K562 (cell line): ENCODE results near the gene SUMF2. TPM values are rescaled to one million over a fixed set of nuclear protein-coding genes. Genes with fewer than 3 reads are reported as not detected.

Source experiments
- ATAC-seq: fragments of 200-7000 bp; cut with Tn5 transposase; 3 replicates; pipeline ENCODE4 v1.9.1; 2020; ENCODE audit warnings: moderate library complexity
- BruUV-seq: library from RNA; stranded (reverse); fragments of 400-500 nt; replicated peaks from 2 replicates; lab custom pipeline; 2021; lab: Mats Ljungman, UMichigan
- CTCF ChIA-PET: fragments of 300-600 bp; formaldehyde crosslinking; extraction: SDS; loops from one replicate; lab custom pipeline; 2021; ENCODE audit warnings: low intra/inter-chr PET ratio; lab: Yijun Ruan, JAX
- POLR2A ChIA-PET: fragments of 300-600, 350-650 bp; sonication (Branson Sonifier 250); formaldehyde crosslinking; extraction: SDS; loops from one replicate; lab custom pipeline; 2021; ENCODE audit warnings: antibody characterized with exemption, inconsistent platforms; lab: Yijun Ruan, JAX
- DNase-seq, 4 experiments: peaks; one replicate each; pipeline versions ENCODE4 v3.0.0 to v3.0.0-alpha.2; 2011 to 2018; ENCODE audit warnings: low spot score in 3 of 4, mixed read lengths in 3 of 4; ENCODE audit errors: extremely low read depth in 1 of 4
- FAIRE-seq: peaks from 2 replicates; lab custom pipeline; 2011; peaks lifted over from hg19 to GRCh38; lab: Jason Lieb, UNC
- H2AFZ ChIP-seq: 2 replicates; pipeline ENCODE4 v1.6.0; 2011; ENCODE audit warnings: low read depth, low read length, control low read depth, inconsistent platforms
- H3K27ac ChIP-seq: fragments of 200-600 bp; 3 replicates; pipeline ENCODE4 v1.8.0; 2011; ENCODE audit warnings: low read depth, mild to moderate bottlenecking, control low read depth, inconsistent platforms, low read length, moderate library complexity, mixed read lengths; ENCODE audit errors: extremely low read depth
- H3K27me3 ChIP-seq, 2 experiments: fragments of 300-600 bp in 1 of 2; 2 replicates in 1 of 2; 3 replicates in 1 of 2; pipeline versions ENCODE4 v1.6.0 to v1.8.0; 2011; ENCODE audit warnings: inconsistent platforms in 2 of 2, low read length in 2 of 2, mild to moderate bottlenecking in 1 of 2, mixed read lengths in 1 of 2, moderate library complexity in 1 of 2; ENCODE audit not compliant: control insufficient read depth in 2 of 2, insufficient read depth in 2 of 2
- H3K36me3 ChIP-seq: fragments of 300-600 bp; 3 replicates; pipeline ENCODE4 v1.8.0; 2011; ENCODE audit warnings: mild to moderate bottlenecking, low read length, inconsistent platforms; ENCODE audit not compliant: control insufficient read depth, insufficient read depth
- H3K4me1 ChIP-seq, 2 experiments: fragments of 200-600 bp in 1 of 2; replicated peaks in 1 of 2; 2 replicates in 1 of 2; 3 replicates in 1 of 2; pipeline versions ENCODE4 v1.5.1 to v1.8.0; 2011; ENCODE audit warnings: inconsistent platforms in 2 of 2, low read length in 2 of 2, mild to moderate bottlenecking in 1 of 2, mixed read lengths in 1 of 2, moderate library complexity in 1 of 2; ENCODE audit not compliant: control insufficient read depth in 2 of 2, insufficient read depth in 2 of 2
- H3K4me2 ChIP-seq: 2 replicates; pipeline ENCODE4 v1.6.1; 2011; ENCODE audit warnings: low read length, control low read depth, inconsistent platforms, mixed read lengths; ENCODE audit not compliant: insufficient read depth
- H3K4me3 ChIP-seq: fragments of 200-600 bp; sonication (generic), shearing (Covaris generic); 2 replicates; pipeline ENCODE4 v1.5.1; 2016; ENCODE audit warnings: control low read depth, inconsistent platforms
- H3K79me2 ChIP-seq: fragments of 200-600 bp; 3 replicates; pipeline ENCODE4 v1.8.0; 2011; ENCODE audit warnings: low read length, inconsistent platforms; ENCODE audit not compliant: control insufficient read depth, insufficient read depth
- H3K9ac ChIP-seq, 2 experiments: 2 replicates each; pipeline versions ENCODE4 v1.6.0 to v1.6.1; 2011; ENCODE audit warnings: low read depth in 2 of 2, low read length in 2 of 2, control low read depth in 1 of 2, inconsistent platforms in 1 of 2, mild to moderate bottlenecking in 1 of 2, mixed read lengths in 1 of 2; ENCODE audit not compliant: insufficient read depth in 1 of 2
- H3K9me1 ChIP-seq: one replicate; pipeline ENCODE4 v1.6.0; 2011; ENCODE audit warnings: inconsistent platforms, mild to moderate bottlenecking, low read length, moderate library complexity; ENCODE audit not compliant: control insufficient read depth, insufficient read depth
- H3K9me3 ChIP-seq: replicated peaks from 2 replicates; pipeline ENCODE4 v1.5.1; 2011; ENCODE audit warnings: low read depth, low read length, inconsistent platforms; ENCODE audit not compliant: control insufficient read depth, insufficient read depth
- H4K20me1 ChIP-seq: replicated peaks from 2 replicates; pipeline ENCODE4 v1.6.1; 2011; ENCODE audit warnings: low read length, inconsistent platforms, mixed read lengths; ENCODE audit not compliant: control insufficient read depth, insufficient read depth
- CXXC5 ChIP-seq: fragments of 250-450 bp; sonication (Bioruptor Pico); IDR thresholded peaks from 2 replicates; pipeline ENCODE4 v1.8.0; 2022; ENCODE audit warnings: inconsistent platforms, mild to moderate bottlenecking, moderate library complexity
- GTF2A2 ChIP-seq: IDR thresholded peaks from 2 replicates; pipeline ENCODE4 v1.6.1; 2016; ENCODE audit warnings: mild to moderate bottlenecking, missing genetic modification characterization, missing compliant biosample characterization
- HDAC3 ChIP-seq: fragments of 450-650 bp; IDR thresholded peaks from 2 replicates; pipeline ENCODE4 v1.6.1; 2018; ENCODE audit warnings: borderline replicate concordance, mild to moderate bottlenecking, moderate library complexity; ENCODE audit not compliant: partially characterized antibody
- MXI1 ChIP-seq: IDR thresholded peaks from 2 replicates; pipeline ENCODE4 v1.6.1; 2011; ENCODE audit warnings: low read depth, mild to moderate bottlenecking, improper control_type of control experiment, low read length
- MYBL2 ChIP-seq, 2 experiments: fragments of 450-650 bp in 1 of 2; sonication (generic) in 1 of 2; formaldehyde crosslinking in 1 of 2; IDR thresholded peaks; 2 replicates each; pipeline versions ENCODE4 v1.6.1 to v1.8.1; 2017 to 2022; ENCODE audit warnings: borderline replicate concordance in 1 of 2, inconsistent platforms in 1 of 2, low read depth in 1 of 2, mild to moderate bottlenecking in 1 of 2, missing genetic modification reagents in 1 of 2, moderate library complexity in 1 of 2
- NBN ChIP-seq: fragments of 450-650 bp; IDR thresholded peaks from 2 replicates; pipeline ENCODE4 v1.6.1; 2016; ENCODE audit warnings: low read depth, mild to moderate bottlenecking
- PBX2 ChIP-seq, 2 experiments: IDR thresholded peaks in 1 of 2; conservative IDR thresholded peaks in 1 of 2; 2 replicates each; pipeline ENCODE4 v1.6.1; 2016; ENCODE audit warnings: low read depth in 2 of 2, mild to moderate bottlenecking in 1 of 2, missing compliant biosample characterization in 1 of 2, missing genetic modification characterization in 1 of 2, moderate library complexity in 1 of 2
- PYGO2 ChIP-seq: fragments of 450-650 bp; IDR thresholded peaks from 2 replicates; pipeline ENCODE4 v1.6.1; 2016; ENCODE audit warnings: mild to moderate bottlenecking, missing genetic modification characterization, moderate library complexity, missing compliant biosample characterization
- TRIM24 ChIP-seq, 2 experiments: fragments of 450-650 bp; IDR thresholded peaks; 2 replicates each; pipeline ENCODE4 v1.6.1; 2016
- ZNF217 ChIP-seq: sonication (generic); formaldehyde crosslinking; IDR thresholded peaks from 2 replicates; pipeline ENCODE4 v1.8.0; 2022; ENCODE audit warnings: mild to moderate bottlenecking, missing genetic modification reagents
- ZNF561 ChIP-seq: fragments of 450-650 bp; formaldehyde crosslinking; conservative IDR thresholded peaks from 2 replicates; pipeline ENCODE4 v1.4.0; 2020; ENCODE audit warnings: mild to moderate bottlenecking, moderate library complexity
- ZSCAN29 ChIP-seq: fragments of 450-650 bp; IDR thresholded peaks from 2 replicates; pipeline ENCODE4 v1.6.1; 2017
- ZZZ3 ChIP-seq: fragments of 450-650 bp; IDR thresholded peaks from 2 replicates; pipeline ENCODE4 v1.6.1; 2016; ENCODE audit warnings: antibody characterized with exemption, mild to moderate bottlenecking, moderate library complexity
- WGBS: fragments of 100-300 bp; shearing (Covaris generic); methylation state at CpG from one replicate; pipeline ENCODE4 v1.1.6; 2016; ENCODE audit warnings: low coverage, mixed read lengths; ENCODE audit not compliant: insufficient coverage; ENCODE audit errors: missing lambda C conversion rate; 5-methylcytosine and 5-hydroxymethylcytosine counted together
- in situ Hi-C: fragments of 300-500 bp; cut with MboI; formaldehyde crosslinking; loops from 4 replicates; pipeline ENCODE4 v1.15.0; 2018; ENCODE audit warnings: inconsistent platforms, mixed read lengths
- intact Hi-C: fragments of 100-400 bp; cut with micrococcal nuclease; formaldehyde crosslinking; loops from 2 replicates; pipeline ENCODE4 v1.14.2; 2022
- polyA plus RNA-seq, 8 experiments: library from polyadenylated mRNA; depleted of rRNA in 4 of 8; stranded (reverse) in 5 of 8; unstranded in 3 of 8; fragments of >200 nt; fragmentation: Nextera tagmentation in 2 of 8; fragmentation: Illumina TruSeq in 1 of 8; extraction: Ambion mirVana in 2 of 8; extraction: Trizol in 1 of 8; gene quantifications; 2 replicates each; pipeline versions ENCODE4 v1.2.1 to v1.2.3, GENCODE V29; 2011 to 2014; ENCODE audit warnings: inconsistent platforms in 1 of 8, missing spikeins in 1 of 8
- total RNA-seq, 7 experiments: library from RNA; depleted of rRNA in 6 of 7; stranded (reverse); fragments of >200 nt in 6 of 7; fragmentation: Illumina TruSeq in 2 of 7; extraction: Trizol in 2 of 7; gene quantifications; 2 replicates each; pipeline versions ENCODE4 v1.2.1 to v1.2.3, GENCODE V29; 2011 to 2021; ENCODE audit warnings: low replicate concordance in 1 of 7
- TF ChIP-seq, protein P1 (sequence below): fragments of 200-800 bp; sonication (Bioruptor generic); IDR thresholded peaks from 2 replicates; pipeline ENCODE4 v1.6.1; 2016; ENCODE audit warnings: missing genetic modification characterization, missing compliant biosample characterization

SUMF2 gene
- total and polyA plus RNA-seq, 9 of the 15 experiments (the other 6 are each of a cell fraction or from before 2014, with no cell fraction given), result 39.0 to 113 (median 67.7) TPM

- H3K4me3 ChIP-seq, result no peak overlapping the region
- intact Hi-C loops, result no loop called here
- 13% methylated on average over 6 of the region's 7 CpGs for WGBS
- no peaks in the 10 kb centered on the region for H3K79me2 ChIP-seq
- ATAC-seq, result no peak; the same call in 2 of the 3 replicates
- in situ Hi-C loops, result no loop called here
- no peak overlapping the region for H3K4me2 ChIP-seq
- H3K9me3 ChIP-seq, result no peaks in the 10 kb centered on the region
- no peaks in the 10 kb centered on the region; a peak in 1 of 5 replicates for H3K4me1 ChIP-seq
- DNase-seq, result no peak
- CTCF ChIA-PET, result no interaction called here
- no peak overlapping the region for H3K27ac ChIP-seq
- H4K20me1 ChIP-seq, result no peaks in the 10 kb centered on the region
- FAIRE-seq, result no peak
- H2AFZ ChIP-seq, result no peak overlapping the region
- no peak overlapping the region for H3K9ac ChIP-seq
- no peaks in the 10 kb centered on the region for H3K36me3 ChIP-seq
- POLR2A ChIA-PET, result interaction anchor here (1.0 to 1.2 kb wide), 2 partner anchors 21 to 33 kb away, joined by 3 to 6 read pairs; partner anchors contain the start of gene CHCHD2
- H3K9me1 ChIP-seq, result no peaks in the 10 kb centered on the region
- no peaks in the 10 kb centered on the region for H3K27me3 ChIP-seq
- no TSS peak for BruUV-seq
- TF ChIP-seq NBN (no peak), HDAC3 (no peak), ZNF217 (no peak), PYGO2 (tag) (no peak), PBX2 (CRISPR knock-in tag; IDR thresholded peaks at IDR 0.05; ENCODE audit: low read depth) (no peak), PBX2 (tag; conservative IDR thresholded peaks at IDR 0.05; ENCODE audit: low read depth) (no peak), TRIM24 (IDR thresholded peaks at IDR 0.05) (no peak), MYBL2 (IDR thresholded peaks at IDR 0.05; ENCODE audit: low read depth) (no peak), MYBL2 (CRISPR knock-in tag; IDR thresholded peaks at IDR 0.05; ENCODE audit: borderline replicate concordance) (no peak), ZZZ3 (no peak), ZSCAN29 (no peak), ZNF561 (CRISPR knock-in tag) (no peak), CXXC5 (CRISPR knock-in tag) (no peak), GTF2A2 (tag) (no peak), MXI1 (no peak)
- TF ChIP-seq, protein P1, sequence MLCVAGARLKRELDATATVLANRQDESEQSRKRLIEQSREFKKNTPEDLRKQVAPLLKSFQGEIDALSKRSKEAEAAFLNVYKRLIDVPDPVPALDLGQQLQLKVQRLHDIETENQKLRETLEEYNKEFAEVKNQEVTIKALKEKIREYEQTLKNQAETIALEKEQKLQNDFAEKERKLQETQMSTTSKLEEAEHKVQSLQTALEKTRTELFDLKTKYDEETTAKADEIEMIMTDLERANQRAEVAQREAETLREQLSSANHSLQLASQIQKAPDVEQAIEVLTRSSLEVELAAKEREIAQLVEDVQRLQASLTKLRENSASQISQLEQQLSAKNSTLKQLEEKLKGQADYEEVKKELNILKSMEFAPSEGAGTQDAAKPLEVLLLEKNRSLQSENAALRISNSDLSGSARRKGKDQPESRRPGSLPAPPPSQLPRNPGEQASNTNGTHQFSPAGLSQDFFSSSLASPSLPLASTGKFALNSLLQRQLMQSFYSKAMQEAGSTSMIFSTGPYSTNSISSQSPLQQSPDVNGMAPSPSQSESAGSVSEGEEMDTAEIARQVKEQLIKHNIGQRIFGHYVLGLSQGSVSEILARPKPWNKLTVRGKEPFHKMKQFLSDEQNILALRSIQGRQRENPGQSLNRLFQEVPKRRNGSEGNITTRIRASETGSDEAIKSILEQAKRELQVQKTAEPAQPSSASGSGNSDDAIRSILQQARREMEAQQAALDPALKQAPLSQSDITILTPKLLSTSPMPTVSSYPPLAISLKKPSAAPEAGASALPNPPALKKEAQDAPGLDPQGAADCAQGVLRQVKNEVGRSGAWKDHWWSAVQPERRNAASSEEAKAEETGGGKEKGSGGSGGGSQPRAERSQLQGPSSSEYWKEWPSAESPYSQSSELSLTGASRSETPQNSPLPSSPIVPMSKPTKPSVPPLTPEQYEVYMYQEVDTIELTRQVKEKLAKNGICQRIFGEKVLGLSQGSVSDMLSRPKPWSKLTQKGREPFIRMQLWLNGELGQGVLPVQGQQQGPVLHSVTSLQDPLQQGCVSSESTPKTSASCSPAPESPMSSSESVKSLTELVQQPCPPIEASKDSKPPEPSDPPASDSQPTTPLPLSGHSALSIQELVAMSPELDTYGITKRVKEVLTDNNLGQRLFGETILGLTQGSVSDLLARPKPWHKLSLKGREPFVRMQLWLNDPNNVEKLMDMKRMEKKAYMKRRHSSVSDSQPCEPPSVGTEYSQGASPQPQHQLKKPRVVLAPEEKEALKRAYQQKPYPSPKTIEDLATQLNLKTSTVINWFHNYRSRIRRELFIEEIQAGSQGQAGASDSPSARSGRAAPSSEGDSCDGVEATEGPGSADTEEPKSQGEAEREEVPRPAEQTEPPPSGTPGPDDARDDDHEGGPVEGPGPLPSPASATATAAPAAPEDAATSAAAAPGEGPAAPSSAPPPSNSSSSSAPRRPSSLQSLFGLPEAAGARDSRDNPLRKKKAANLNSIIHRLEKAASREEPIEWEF (CRISPR knock-in tag), result no peak
These were observed 63.3 kb downstream of the SUMF2 start for GRCh38 chr7:56127241-56127975.
